ENCODE results near the gene PANX2.

PANX2 gene

GRCh38 chr22:50178871-50179869 is 8.6 kb downstream of the PANX2 start:
- Histone ChIP-seq H3K27me3 (peaks cover 0 to 67% of the 10 kb centered on the region in 2 donors), H3K27ac (no peak overlapping the region), H3K36me3 (no peaks in the 10 kb centered on the region), H3K4me1 (peaks cover 0 to 26% (median 2%) of the 10 kb centered on the region in 4 donors), H3K9me3 (no peaks in the 10 kb centered on the region), H3K4me3 (no peak overlapping the region)
- intact Hi-C loops (cut with DNase I; ENCODE audit: low total_unique reads), result no loop called here
- TF ChIP-seq CTCF (IDR thresholded peaks at IDR 0.05), result no peak
- DNase-seq, result peak in 1 of 2 donors; percentile 63

- TF ChIP-seq CTCF (IDR thresholded peaks at IDR 0.05), result no peak
- Histone ChIP-seq H3K36me3 (no peaks in the 10 kb centered on the region), H3K27me3 (peaks cover 0 to 58% of the 10 kb centered on the region in 2 donors), H3K4me1 (peaks cover 0 to 35% (median 8%) of the 10 kb centered on the region in 4 donors), H3K27ac (no peak overlapping the region), H3K9me3 (no peaks in the 10 kb centered on the region), H3K4me3 (no peak overlapping the region)
- DNase-seq, result no peak
- intact Hi-C loops (cut with DNase I; ENCODE audit: low total_unique reads), result loop anchor here (5.0 kb wide), 1 partner anchor 323 kb away; no protein-coding TSS in a partner anchor
Observed at GRCh38 chr22:50179937-50180726, 9.6 kb downstream of the PANX2 start.

- Histone ChIP-seq H3K36me3 (no peaks in the 10 kb centered on the region), H3K9me3 (no peaks in the 10 kb centered on the region), H3K27ac (no peak overlapping the region), H3K4me1 (peaks cover 0 to 38% (median 11%) of the 10 kb centered on the region in 4 donors), H3K4me3 (no peak overlapping the region), H3K27me3 (peaks cover 0 to 50% of the 10 kb centered on the region in 2 donors)
- no peak for DNase-seq
- no peak for TF ChIP-seq CTCF (IDR thresholded peaks at IDR 0.05)
- intact Hi-C loops (cut with DNase I; ENCODE audit: low total_unique reads), result loop anchor here (5.0 kb wide), 1 partner anchor 324 kb away; no protein-coding TSS in a partner anchor
Observed at GRCh38 chr22:50180727-50181521, 10.4 kb downstream of the PANX2 start.

GRCh38 chr22:50182176-50183081 is 11.9 kb downstream of the PANX2 start:
- Histone ChIP-seq H3K27ac (no peak overlapping the region), H3K9me3 (no peaks in the 10 kb centered on the region), H3K36me3 (no peaks in the 10 kb centered on the region), H3K4me3 (no peak overlapping the region), H3K4me1 (peaks cover 0 to 51% (median 21%) of the 10 kb centered on the region in 4 donors), H3K27me3 (peaks cover 0 to 36% of the 10 kb centered on the region in 2 donors)
- intact Hi-C loops (cut with DNase I; ENCODE audit: low total_unique reads), result loop anchor here (5.0 kb wide), 1 partner anchor 325 kb away; no protein-coding TSS in a partner anchor
- TF ChIP-seq CTCF (IDR thresholded peaks at IDR 0.05), result no peak
- DNase-seq, result no peak
